HepG2 (cell line): ENCODE data around the gene DNAJC18. TPM values are rescaled to one million over a fixed set of nuclear protein-coding genes. Genes with fewer than 3 reads are reported as not detected.

ENCODE experiments used
- CREM ChIP-seq, 2 experiments: sonication (generic) in 1 of 2; formaldehyde crosslinking in 1 of 2; IDR thresholded peaks; 2 replicates each; pipeline versions ENCODE4 v1.4.0 to v1.6.1; 2016 to 2020; ENCODE audit warnings: antibody characterized with exemption in 1 of 2, mild to moderate bottlenecking in 1 of 2, missing genetic modification reagents in 1 of 2
- FOXP1 ChIP-seq, 2 experiments: fragments of 450-650 bp in 1 of 2; IDR thresholded peaks; 2 replicates each; pipeline ENCODE4 v1.6.1; 2017 to 2018; ENCODE audit warnings: antibody characterized with exemption in 1 of 2
- GABPB1 ChIP-seq: IDR thresholded peaks from 2 replicates; pipeline ENCODE4 v1.6.1; 2016; ENCODE audit warnings: mild to moderate bottlenecking, missing genetic modification reagents, moderate library complexity, missing compliant biosample characterization
- JUNB ChIP-seq: sonication (generic); formaldehyde crosslinking; IDR thresholded peaks from 2 replicates; pipeline ENCODE4 v1.8.0; 2022; ENCODE audit warnings: missing genetic modification reagents, mild to moderate bottlenecking, borderline replicate concordance
- KDM3A ChIP-seq: IDR thresholded peaks from 2 replicates; pipeline ENCODE4 v1.6.1; 2018; ENCODE audit warnings: low read depth, missing compliant biosample characterization
- SETDB1 ChIP-seq: sonication (generic); formaldehyde crosslinking; IDR thresholded peaks from 2 replicates; pipeline ENCODE4 v1.5.1; 2020; ENCODE audit warnings: missing genetic modification reagents, mild to moderate bottlenecking, borderline replicate concordance
- SP140L ChIP-seq: sonication (generic); formaldehyde crosslinking; IDR thresholded peaks from 2 replicates; pipeline ENCODE4 v1.4.0; 2020; ENCODE audit warnings: missing genetic modification reagents, borderline replicate concordance
- SRF ChIP-seq: IDR thresholded peaks from 2 replicates; pipeline ENCODE4 v1.6.1; 2011; ENCODE audit warnings: mild to moderate bottlenecking, low read depth, low read length, moderate library complexity
- TAF15 ChIP-seq: fragments of 200-400 bp; formaldehyde crosslinking; IDR thresholded peaks from one replicate; pipeline ENCODE4 v1.6.1; 2018; ENCODE audit warnings: mild to moderate bottlenecking, low read depth, low read length; ENCODE audit not compliant: poor library complexity, severe bottlenecking
- TCF7L2 ChIP-seq: IDR thresholded peaks from 2 replicates; pipeline ENCODE4 v1.6.1; 2011; ENCODE audit warnings: mild to moderate bottlenecking, low read depth, low read length, moderate library complexity
- ZFP41 ChIP-seq: sonication (generic); formaldehyde crosslinking; IDR thresholded peaks from 2 replicates; pipeline ENCODE4 v1.4.0; 2020; ENCODE audit warnings: mild to moderate bottlenecking, missing genetic modification reagents, borderline replicate concordance
- ZNF549 ChIP-seq: sonication (generic); formaldehyde crosslinking; IDR thresholded peaks from 2 replicates; pipeline ENCODE4 v1.5.0; 2020; ENCODE audit warnings: missing genetic modification reagents
- ZNF552 ChIP-seq: sonication (generic); formaldehyde crosslinking; IDR thresholded peaks from 2 replicates; pipeline ENCODE4 v1.9.0; 2022; ENCODE audit warnings: missing genetic modification reagents, mild to moderate bottlenecking, borderline replicate concordance
- ZNF564 ChIP-seq: sonication (generic); formaldehyde crosslinking; IDR thresholded peaks from 2 replicates; pipeline ENCODE4 v1.8.1; 2023; ENCODE audit warnings: mild to moderate bottlenecking, missing genetic modification reagents
- ZNF598 ChIP-seq: sonication (generic); formaldehyde crosslinking; IDR thresholded peaks from 2 replicates; pipeline ENCODE4 v1.5.1; 2020; ENCODE audit warnings: mild to moderate bottlenecking, missing genetic modification reagents, borderline replicate concordance
- ZNF777 ChIP-seq: sonication (generic); formaldehyde crosslinking; IDR thresholded peaks from 2 replicates; pipeline ENCODE4 v1.4.0; 2020; ENCODE audit warnings: missing genetic modification reagents
- ZNF883 ChIP-seq: sonication (generic); formaldehyde crosslinking; IDR thresholded peaks from 2 replicates; pipeline ENCODE4 v1.5.1; 2020; ENCODE audit warnings: mild to moderate bottlenecking, missing genetic modification reagents; ENCODE audit errors: not compliant biosample characterization
- polyA plus RNA-seq, 8 experiments: library from polyadenylated mRNA; depleted of rRNA in 3 of 8; stranded (reverse) in 7 of 8; unstranded in 1 of 8; fragments of >200 nt; fragmentation: Illumina TruSeq in 4 of 8; extraction: Trizol in 4 of 8; gene quantifications; 2 replicates each; pipeline versions ENCODE4 v1.2.1 to v1.2.3, GENCODE V29; 2011 to 2016; ENCODE audit warnings: low read depth in 4 of 8, missing spikeins in 1 of 8, mixed read lengths in 1 of 8; ENCODE audit not compliant: insufficient read depth in 1 of 8
- total RNA-seq, 5 experiments: library from RNA; depleted of rRNA; stranded (reverse); fragments of >200 nt; fragmentation: Illumina TruSeq; extraction: Trizol; gene quantifications; 2 replicates each; pipeline ENCODE4 v1.2.3, GENCODE V29; 2016; ENCODE audit warnings: low read depth in 1 of 5
- TF ChIP-seq, protein P1 (sequence below): sonication (generic); formaldehyde crosslinking; IDR thresholded peaks from 2 replicates; pipeline ENCODE4 v1.5.1; 2020; ENCODE audit warnings: missing genetic modification reagents, mild to moderate bottlenecking, borderline replicate concordance
- TF ChIP-seq, protein P2 (sequence below): sonication (generic); formaldehyde crosslinking; IDR thresholded peaks from 2 replicates; pipeline ENCODE4 v1.8.0; 2023; ENCODE audit warnings: mild to moderate bottlenecking, missing genetic modification reagents
- TF ChIP-seq, protein P3 (sequence below): IDR thresholded peaks from 2 replicates; pipeline ENCODE4 v1.6.1; 2012; ENCODE audit warnings: inconsistent platforms
- TF ChIP-seq, protein P4 (sequence below): sonication (generic); formaldehyde crosslinking; conservative IDR thresholded peaks from 2 replicates; pipeline ENCODE4 v1.8.1; 2023; ENCODE audit warnings: missing genetic modification reagents
- TF ChIP-seq, protein P5 (sequence below): sonication (generic); formaldehyde crosslinking; IDR thresholded peaks from 2 replicates; pipeline ENCODE4 v1.8.0; 2022; ENCODE audit warnings: missing genetic modification reagents, mild to moderate bottlenecking, moderate library complexity, borderline replicate concordance

DNAJC18 gene
- total and polyA plus RNA-seq, 2 of the 13 experiments (the other 11 are each of a cell fraction or from before 2014, with no cell fraction given) = 6.5 to 6.6 TPM

DNA sequence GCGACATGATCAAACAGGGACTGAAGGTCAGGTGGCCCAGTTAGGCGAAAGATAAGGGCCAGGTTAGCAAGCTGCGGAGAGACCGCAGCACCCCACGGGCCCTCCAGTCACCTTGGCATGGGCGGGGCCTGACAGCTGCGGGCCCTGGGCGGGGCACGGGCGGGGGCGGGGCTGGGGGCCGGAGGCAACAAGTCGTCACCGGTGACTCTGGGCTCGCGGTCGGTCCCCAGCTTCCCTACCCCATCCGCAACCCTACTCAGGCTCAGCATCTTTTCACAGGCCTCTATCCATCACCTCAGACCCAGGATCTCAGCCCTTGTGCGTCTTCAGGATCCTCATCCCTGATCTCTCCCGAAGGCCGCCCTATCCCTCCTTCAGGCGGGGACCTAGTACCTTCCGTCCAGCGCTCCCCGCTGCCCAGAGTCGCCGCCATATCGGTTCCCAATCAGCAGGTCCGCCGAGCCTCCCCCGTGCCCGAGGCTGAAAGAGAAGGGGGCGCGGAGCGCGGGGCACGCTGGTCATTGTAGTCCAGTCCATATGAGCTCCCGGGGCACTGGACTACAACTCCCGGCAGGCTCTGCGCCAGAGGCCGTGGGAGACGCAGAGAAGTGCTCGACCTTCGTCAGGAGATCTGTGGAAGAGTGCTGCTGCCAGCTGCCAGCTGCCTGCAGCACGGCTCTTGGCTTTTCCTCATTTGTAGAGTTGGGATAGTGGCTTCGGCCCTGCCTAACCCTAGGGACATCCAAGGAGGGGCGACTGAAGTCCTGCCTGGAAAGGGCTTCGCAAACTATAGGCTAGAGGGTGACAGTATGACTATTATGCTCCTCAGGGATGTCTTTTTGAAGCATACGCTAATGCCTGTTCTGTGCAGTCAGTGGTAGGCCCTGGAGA, at the start of gene DNAJC18 (continued):
- no peak for TF ChIP-seq TAF15
- TF ChIP-seq ZNF564 (CRISPR knock-in tag) = no peak
- TF ChIP-seq, protein P1, sequence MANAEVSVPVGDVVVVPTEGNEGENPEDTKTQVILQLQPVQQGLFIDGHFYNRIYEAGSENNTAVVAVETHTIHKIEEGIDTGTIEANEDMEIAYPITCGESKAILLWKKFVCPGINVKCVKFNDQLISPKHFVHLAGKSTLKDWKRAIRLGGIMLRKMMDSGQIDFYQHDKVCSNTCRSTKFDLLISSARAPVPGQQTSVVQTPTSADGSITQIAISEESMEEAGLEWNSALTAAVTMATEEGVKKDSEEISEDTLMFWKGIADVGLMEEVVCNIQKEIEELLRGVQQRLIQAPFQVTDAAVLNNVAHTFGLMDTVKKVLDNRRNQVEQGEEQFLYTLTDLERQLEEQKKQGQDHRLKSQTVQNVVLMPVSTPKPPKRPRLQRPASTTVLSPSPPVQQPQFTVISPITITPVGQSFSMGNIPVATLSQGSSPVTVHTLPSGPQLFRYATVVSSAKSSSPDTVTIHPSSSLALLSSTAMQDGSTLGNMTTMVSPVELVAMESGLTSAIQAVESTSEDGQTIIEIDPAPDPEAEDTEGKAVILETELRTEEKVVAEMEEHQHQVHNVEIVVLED = peak; percentile 90
- TF ChIP-seq, protein P2, sequence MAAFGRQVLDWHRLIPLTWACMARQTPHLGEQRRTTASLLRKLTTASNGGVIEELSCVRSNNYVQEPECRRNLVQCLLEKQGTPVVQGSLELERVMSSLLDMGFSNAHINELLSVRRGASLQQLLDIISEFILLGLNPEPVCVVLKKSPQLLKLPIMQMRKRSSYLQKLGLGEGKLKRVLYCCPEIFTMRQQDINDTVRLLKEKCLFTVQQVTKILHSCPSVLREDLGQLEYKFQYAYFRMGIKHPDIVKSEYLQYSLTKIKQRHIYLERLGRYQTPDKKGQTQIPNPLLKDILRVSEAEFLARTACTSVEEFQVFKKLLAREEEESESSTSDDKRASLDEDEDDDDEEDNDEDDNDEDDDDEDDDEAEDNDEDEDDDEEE (CRISPR knock-in tag) = 0 out of 2 replicates have a peak, but pooled peaks have one; percentile 28
- no peak for TF ChIP-seq SETDB1 (CRISPR knock-in tag)
- TF ChIP-seq FOXP1 (IDR thresholded peaks at IDR 0.05) = no peak
- no peak for TF ChIP-seq FOXP1 (CRISPR knock-in tag; IDR thresholded peaks at IDR 0.05)
- TF ChIP-seq, protein P3, sequence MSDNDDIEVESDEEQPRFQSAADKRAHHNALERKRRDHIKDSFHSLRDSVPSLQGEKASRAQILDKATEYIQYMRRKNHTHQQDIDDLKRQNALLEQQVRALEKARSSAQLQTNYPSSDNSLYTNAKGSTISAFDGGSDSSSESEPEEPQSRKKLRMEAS = peak; percentile 71
- no peak for TF ChIP-seq TCF7L2
- 0 out of 2 replicates have a peak, but pooled peaks have one; percentile 71 for TF ChIP-seq KDM3A (CRISPR knock-in tag)
- no peak for TF ChIP-seq ZNF883 (CRISPR knock-in tag)
- no peak for TF ChIP-seq SRF
- TF ChIP-seq, protein P4, sequence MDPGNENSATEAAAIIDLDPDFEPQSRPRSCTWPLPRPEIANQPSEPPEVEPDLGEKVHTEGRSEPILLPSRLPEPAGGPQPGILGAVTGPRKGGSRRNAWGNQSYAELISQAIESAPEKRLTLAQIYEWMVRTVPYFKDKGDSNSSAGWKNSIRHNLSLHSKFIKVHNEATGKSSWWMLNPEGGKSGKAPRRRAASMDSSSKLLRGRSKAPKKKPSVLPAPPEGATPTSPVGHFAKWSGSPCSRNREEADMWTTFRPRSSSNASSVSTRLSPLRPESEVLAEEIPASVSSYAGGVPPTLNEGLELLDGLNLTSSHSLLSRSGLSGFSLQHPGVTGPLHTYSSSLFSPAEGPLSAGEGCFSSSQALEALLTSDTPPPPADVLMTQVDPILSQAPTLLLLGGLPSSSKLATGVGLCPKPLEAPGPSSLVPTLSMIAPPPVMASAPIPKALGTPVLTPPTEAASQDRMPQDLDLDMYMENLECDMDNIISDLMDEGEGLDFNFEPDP = no peak
- TF ChIP-seq ZNF552 (CRISPR knock-in tag) = no peak
- peak; percentile 86 for TF ChIP-seq GABPB1 (CRISPR knock-in tag)
- no peak for TF ChIP-seq SP140L (CRISPR knock-in tag)
- TF ChIP-seq JUNB (CRISPR knock-in tag) = no peak
- peak; percentile 83 for TF ChIP-seq CREM (IDR thresholded peaks at IDR 0.05)
- TF ChIP-seq CREM (CRISPR knock-in tag; IDR thresholded peaks at IDR 0.05) = no peak
- TF ChIP-seq ZNF598 (CRISPR knock-in tag) = peak; percentile 54; the same call in 1 of the 2 replicates
- TF ChIP-seq ZNF549 = no peak
- TF ChIP-seq ZFP41 (CRISPR knock-in tag) = no peak
- no peak for TF ChIP-seq ZNF777
- TF ChIP-seq, protein P5, sequence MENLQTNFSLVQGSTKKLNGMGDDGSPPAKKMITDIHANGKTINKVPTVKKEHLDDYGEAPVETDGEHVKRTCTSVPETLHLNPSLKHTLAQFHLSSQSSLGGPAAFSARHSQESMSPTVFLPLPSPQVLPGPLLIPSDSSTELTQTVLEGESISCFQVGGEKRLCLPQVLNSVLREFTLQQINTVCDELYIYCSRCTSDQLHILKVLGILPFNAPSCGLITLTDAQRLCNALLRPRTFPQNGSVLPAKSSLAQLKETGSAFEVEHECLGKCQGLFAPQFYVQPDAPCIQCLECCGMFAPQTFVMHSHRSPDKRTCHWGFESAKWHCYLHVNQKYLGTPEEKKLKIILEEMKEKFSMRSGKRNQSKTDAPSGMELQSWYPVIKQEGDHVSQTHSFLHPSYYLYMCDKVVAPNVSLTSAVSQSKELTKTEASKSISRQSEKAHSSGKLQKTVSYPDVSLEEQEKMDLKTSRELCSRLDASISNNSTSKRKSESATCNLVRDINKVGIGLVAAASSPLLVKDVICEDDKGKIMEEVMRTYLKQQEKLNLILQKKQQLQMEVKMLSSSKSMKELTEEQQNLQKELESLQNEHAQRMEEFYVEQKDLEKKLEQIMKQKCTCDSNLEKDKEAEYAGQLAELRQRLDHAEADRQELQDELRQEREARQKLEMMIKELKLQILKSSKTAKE = no peak
